Transverse colon (tissue), 4 donors: Measurements from ENCODE around the gene CRYBG1. TPM values are rescaled to one million over a fixed set of nuclear protein-coding genes. Genes with fewer than 3 reads are reported as not detected.

Experiments used
- DNase-seq: peaks from one replicate; pipeline ENCODE4 v3.0.0-alpha.2; 2019
- H3K27ac ChIP-seq, 4 donors: fragments of 200-600 bp; sonication (generic); 2 replicates each; pipeline ENCODE4 v1.5.1; 2016 to 2018; ENCODE audit warnings: inconsistent platforms in 4 of 4
- H3K27me3 ChIP-seq: fragments of 200-600 bp; sonication (generic); 2 replicates; pipeline ENCODE4 v1.5.1; 2017; ENCODE audit warnings: inconsistent platforms
- H3K36me3 ChIP-seq, 4 donors: fragments of 200-600 bp; sonication (generic); 2 replicates each; pipeline ENCODE4 v1.5.1; 2017 to 2019; ENCODE audit warnings: inconsistent platforms in 4 of 4
- H3K4me1 ChIP-seq, 4 donors: fragments of 200-600 bp; sonication (generic); 2 replicates each; pipeline ENCODE4 v1.5.1; 2017 to 2020; ENCODE audit warnings: inconsistent platforms in 4 of 4
- H3K4me3 ChIP-seq, 4 donors: fragments of 200-600 bp; sonication (generic); 1 replicate in 1 of 4; 2 replicates in 3 of 4; pipeline versions ENCODE4 v1.5.1 to v1.6.1; 2017 to 2019; ENCODE audit warnings: inconsistent platforms in 4 of 4
- H3K9me3 ChIP-seq, 2 donors: fragments of 200-600 bp; sonication (generic); 2 replicates each; pipeline ENCODE4 v1.5.1; 2017 to 2019; ENCODE audit warnings: inconsistent platforms in 2 of 2
- CTCF ChIP-seq, 5 experiments: fragments of 200-600 bp in 3 of 5; fragments of 450-650 bp in 2 of 5; sonication (generic) in 3 of 5; IDR thresholded peaks; 1 replicate in 2 of 5; 2 replicates in 3 of 5; pipeline ENCODE4 v1.5.1; 2016 to 2017; ENCODE audit warnings: antibody characterized with exemption in 5 of 5, inconsistent platforms in 3 of 5, mild to moderate bottlenecking in 2 of 5, moderate library complexity in 1 of 5
- EP300 ChIP-seq: sonication (generic); formaldehyde crosslinking; IDR thresholded peaks from one replicate; pipeline ENCODE4 v1.6.1; 2017; ENCODE audit warnings: antibody characterized with exemption, low read depth
- POLR2A ChIP-seq: fragments of 450-650 bp; IDR thresholded peaks from one replicate; pipeline ENCODE4 v1.6.1; 2016; ENCODE audit warnings: antibody characterized with exemption, mild to moderate bottlenecking, moderate library complexity
- POLR2AphosphoS5 ChIP-seq, 3 donors: sonication (generic); formaldehyde crosslinking; IDR thresholded peaks; one replicate each; pipeline ENCODE4 v1.6.1; 2016; ENCODE audit warnings: antibody characterized with exemption in 3 of 3
- WGBS, 2 donors: methylation state at CpG; one replicate each; pipeline ENCODE4 v1.1.5; 2018; ENCODE audit warnings: low coverage in 1 of 2; 5-methylcytosine and 5-hydroxymethylcytosine counted together
- in situ Hi-C, 4 donors: fragments of 200-750 bp; cut with MboI; loops; one replicate each; pipeline versions ENCODE4 v1.15.0 to v1.15.1; 2017; ENCODE audit warnings: low sequenced_read_pairs in 3 of 4, low pct_ligation_motif_present in 1 of 4, low pct_unique_long_range_greater_than_20kb in 1 of 4
- intact Hi-C: fragments of 100-400 bp; cut with DNase I; formaldehyde crosslinking; loops from one replicate; pipeline ENCODE4 v1.15.1; 2023; ENCODE audit warnings: low total_unique reads
- total RNA-seq, 4 donors: library from RNA; depleted of rRNA; stranded (reverse); fragments of >200 nt; gene quantifications; one replicate each; pipeline ENCODE4 v1.1.0, GENCODE V29; 2016

CRYBG1 gene
- total RNA-seq, 4 donors from 2014 or later, result 64.3 to 112 (median 70.2) TPM

GRCh38 chr6:106411056-106411455 lies 50.5 kb downstream of the CRYBG1 start:
- Histone ChIP-seq H3K4me3 (no peak overlapping the region), H3K9me3 (no peaks in the 10 kb centered on the region), H3K27ac (no peak overlapping the region), H3K36me3 (no peaks in the 10 kb centered on the region), H3K4me1 (peaks cover 0 to 6% (median 0%) of the 10 kb centered on the region in 4 donors), H3K27me3 (no peaks in the 10 kb centered on the region)
- no peak for DNase-seq
- WGBS, 2 donors, result 42 to 44% methylated on average over 2 to 3 of the region's 3 CpGs
- no peak for TF ChIP-seq CTCF (IDR thresholded peaks at IDR 0.05)
- TF ChIP-seq POLR2A, result no peak
- no peak for TF ChIP-seq EP300
- no peak for TF ChIP-seq POLR2AphosphoS5 (IDR thresholded peaks at IDR 0.05)
- in situ Hi-C loops (no loop called here), intact Hi-C loops (no loop called here)

GRCh38 chr6:106411643-106412200 lies 51.2 kb downstream of the CRYBG1 start:
- TF ChIP-seq POLR2AphosphoS5 (IDR thresholded peaks at IDR 0.05) (no peak), POLR2A (no peak), EP300 (no peak), CTCF (IDR thresholded peaks at IDR 0.05) (no peak)
- WGBS, 2 donors, result 43 to 46% methylated on average over 1 to 6 of the region's 6 CpGs
- intact Hi-C loops, result no loop called here
- no peak overlapping the region for H3K27ac ChIP-seq
- H3K9me3 ChIP-seq, result no peaks in the 10 kb centered on the region
- H3K36me3 ChIP-seq, result no peaks in the 10 kb centered on the region
- peak; percentile 14 for DNase-seq
- no peak overlapping the region for H3K4me3 ChIP-seq
- peaks cover 0 to 6% (median 0%) of the 10 kb centered on the region in 4 donors for H3K4me1 ChIP-seq
- in situ Hi-C loops, result no loop called here
- H3K27me3 ChIP-seq, result no peaks in the 10 kb centered on the region

- H3K27me3 ChIP-seq, result no peaks in the 10 kb centered on the region
- no peak overlapping the region for H3K4me3 ChIP-seq
- no peak for DNase-seq
- no peaks in the 10 kb centered on the region for H3K36me3 ChIP-seq
- H3K27ac ChIP-seq, result no peak overlapping the region
- intact Hi-C loops, result no loop called here
- in situ Hi-C loops, result no loop called here
- no peaks in the 10 kb centered on the region for H3K9me3 ChIP-seq
- no peak for TF ChIP-seq EP300
- TF ChIP-seq CTCF (IDR thresholded peaks at IDR 0.05), result no peak
- TF ChIP-seq POLR2AphosphoS5 (IDR thresholded peaks at IDR 0.05), result no peak
- TF ChIP-seq POLR2A, result no peak
- H3K4me1 ChIP-seq, result peaks cover 0 to 6% (median 0%) of the 10 kb centered on the region in 4 donors
Observed at GRCh38 chr6:106413016-106413415, 52.5 kb downstream of the CRYBG1 start.

GRCh38 chr6:106413722-106414121 lies 53.2 kb downstream of the CRYBG1 start:
- intact Hi-C loops, result no loop called here
- 39 to 54% methylated on average over 2 of the region's 2 CpGs for WGBS, 2 donors

More at GRCh38 chr6:106413722-106414121, 53.2 kb downstream of the CRYBG1 start:
- H3K4me3 ChIP-seq, result no peak overlapping the region
- no peaks in the 10 kb centered on the region for H3K27me3 ChIP-seq
- no peak for TF ChIP-seq CTCF (IDR thresholded peaks at IDR 0.05)
- TF ChIP-seq POLR2A, result no peak
- TF ChIP-seq POLR2AphosphoS5 (IDR thresholded peaks at IDR 0.05), result no peak
- TF ChIP-seq EP300, result no peak
- in situ Hi-C loops, result no loop called here
- DNase-seq, result no peak
- no peak overlapping the region for H3K27ac ChIP-seq
- peaks cover 0 to 6% (median 0%) of the 10 kb centered on the region in 4 donors for H3K4me1 ChIP-seq
- H3K36me3 ChIP-seq, result no peaks in the 10 kb centered on the region
- no peaks in the 10 kb centered on the region for H3K9me3 ChIP-seq
